Activated CD4-positive, CD25-positive, alpha-beta regulatory T cell treated with anti-CD3 and anti-CD28 coated beads, Interleukin-2, amount 50 U/mL, for 24 hours (primary cell): Measurements from ENCODE around the gene KNOP1.
A peak's percentile ranks its signal among the peaks of the same experiment; 100 is the strongest.
"Not testable (repeated sequence)": the region's sequence is repeated elsewhere in the genome, so short reads cannot be mapped to it uniquely, and the experiment has no call there.

ENCODE experiments used
- ATAC-seq, 2 donors: fragments of 150-1000 bp; cut with Tn5 transposase; one replicate each; pipeline ENCODE4 v1.10.0; 2021; ENCODE audit warnings: mild to moderate bottlenecking in 1 of 2, moderate library complexity in 1 of 2

Gene KNOP1

DNA sequence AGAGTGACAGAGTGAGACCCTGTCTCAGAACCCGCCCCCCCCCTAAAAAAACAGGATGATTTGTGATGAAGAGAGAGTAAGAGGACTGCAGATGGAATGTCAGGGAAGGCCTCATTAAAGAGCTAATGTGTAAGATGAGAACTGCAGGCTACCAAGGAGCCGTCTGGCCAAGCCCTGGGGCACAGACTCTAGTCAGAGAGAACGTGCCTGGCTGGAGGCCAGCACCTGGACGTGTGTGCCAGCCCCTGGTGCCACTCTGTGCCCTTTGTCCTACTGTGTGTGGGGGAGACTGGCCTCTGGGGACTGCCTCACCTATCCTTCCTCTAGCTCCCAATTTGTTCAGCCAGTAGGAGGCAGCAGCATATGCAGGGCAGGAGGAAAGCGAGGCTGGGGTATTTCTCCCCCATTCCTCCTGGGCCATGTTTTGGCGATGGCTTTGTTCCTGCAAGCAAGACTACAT is 37.1 kb downstream of the KNOP1 start:
- no peak for ATAC-seq

DNA sequence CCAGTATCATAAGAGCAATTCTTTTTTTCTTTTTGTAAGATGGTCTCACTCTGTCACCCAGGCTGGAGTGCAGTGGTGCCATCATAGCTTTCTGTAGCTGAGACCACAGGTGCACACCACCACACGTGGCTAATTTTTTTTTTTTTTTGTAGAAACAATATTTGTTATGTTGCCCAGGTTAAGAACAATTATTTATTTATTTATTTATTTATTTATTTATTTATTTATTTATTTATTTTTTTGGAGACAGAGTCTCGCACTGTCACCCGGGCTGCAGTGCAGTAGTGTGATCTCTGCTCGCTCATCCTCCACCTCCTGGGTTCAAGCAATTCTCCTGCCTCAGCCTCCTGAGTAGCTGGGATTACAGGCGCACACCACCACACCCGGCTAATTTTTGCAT is 38.7 kb downstream of the KNOP1 start:
- ATAC-seq, result not testable (repeated sequence)

DNA sequence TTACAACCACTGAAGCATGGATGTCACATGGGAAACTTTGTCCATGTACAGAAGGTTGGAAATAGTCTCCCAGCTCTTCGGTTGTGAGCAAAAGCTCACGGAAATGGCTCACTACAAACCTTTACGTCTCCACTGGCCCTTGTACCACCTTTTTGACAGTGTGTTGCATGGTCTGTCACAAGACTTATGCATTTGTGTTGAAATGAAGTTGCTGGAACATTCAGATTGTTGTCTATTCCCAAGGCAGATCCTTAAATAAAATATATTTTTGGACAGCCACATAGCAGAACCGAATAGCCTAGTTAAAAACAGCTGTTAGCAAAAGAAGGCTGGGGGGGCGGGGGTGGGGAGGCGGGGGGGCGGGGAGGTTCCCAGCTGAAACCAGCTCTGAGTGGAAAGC is 39.2 kb downstream of the KNOP1 start:
- ATAC-seq, result no peak

DNA sequence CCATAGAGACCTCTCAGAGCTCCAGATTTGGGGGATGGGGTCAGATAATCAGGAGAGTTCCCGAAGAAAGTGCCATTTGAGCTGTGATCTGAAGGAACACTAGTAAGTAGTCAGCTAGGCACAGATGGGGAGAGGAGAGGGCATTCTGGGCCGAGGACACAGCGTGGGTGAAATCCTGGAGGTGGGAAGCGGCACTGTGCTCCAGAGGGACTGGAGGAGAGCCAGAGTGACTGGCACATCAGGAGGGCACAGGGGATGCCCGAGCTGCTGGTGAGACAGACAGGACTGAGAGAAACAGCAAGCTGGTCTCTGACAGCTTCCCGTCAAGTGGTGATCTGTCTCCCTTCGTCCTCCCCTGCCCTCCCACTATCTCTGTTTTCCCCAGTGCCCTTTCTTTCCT is 40.6 kb downstream of the KNOP1 start:
- ATAC-seq, result no peak

DNA sequence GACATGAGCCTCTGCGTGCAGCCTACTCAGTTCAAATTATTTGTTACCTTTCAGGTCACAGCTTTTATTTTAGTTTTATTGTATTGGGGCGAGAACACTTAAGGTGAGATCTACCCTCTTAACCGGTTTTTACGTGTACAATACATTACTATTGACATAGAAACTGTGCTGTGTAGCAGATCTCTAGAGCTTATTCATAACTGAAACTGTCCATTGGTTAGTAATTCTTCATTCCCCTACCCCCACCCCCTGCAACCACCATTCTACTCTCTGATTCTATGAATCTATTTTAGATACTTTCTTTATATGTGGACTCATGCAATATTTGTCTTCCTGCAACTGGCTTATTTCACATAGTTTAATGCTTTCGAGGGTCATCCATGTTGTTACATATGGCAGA is 43.5 kb downstream of the KNOP1 start:
- ATAC-seq, result no peak

DNA sequence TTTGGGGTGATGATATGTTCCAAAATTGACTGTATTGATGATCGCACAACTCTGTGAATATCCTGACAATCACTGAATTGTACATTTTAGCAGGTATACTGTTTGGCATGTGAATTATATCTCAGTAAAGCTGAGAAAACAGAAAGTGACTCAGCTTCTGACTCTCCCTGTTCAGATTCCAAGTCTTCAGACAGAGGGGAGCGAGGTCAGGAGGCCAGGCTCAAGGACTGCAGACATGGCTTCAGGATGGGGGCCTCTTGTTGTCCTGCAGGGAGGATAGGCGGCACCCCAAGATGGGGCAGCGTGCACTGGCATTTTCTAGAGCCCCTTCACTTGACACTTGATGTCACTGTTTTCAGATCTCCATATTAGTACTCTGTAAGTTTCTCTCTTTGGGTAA is 45.6 kb downstream of the KNOP1 start:
- ATAC-seq, result no peak

DNA sequence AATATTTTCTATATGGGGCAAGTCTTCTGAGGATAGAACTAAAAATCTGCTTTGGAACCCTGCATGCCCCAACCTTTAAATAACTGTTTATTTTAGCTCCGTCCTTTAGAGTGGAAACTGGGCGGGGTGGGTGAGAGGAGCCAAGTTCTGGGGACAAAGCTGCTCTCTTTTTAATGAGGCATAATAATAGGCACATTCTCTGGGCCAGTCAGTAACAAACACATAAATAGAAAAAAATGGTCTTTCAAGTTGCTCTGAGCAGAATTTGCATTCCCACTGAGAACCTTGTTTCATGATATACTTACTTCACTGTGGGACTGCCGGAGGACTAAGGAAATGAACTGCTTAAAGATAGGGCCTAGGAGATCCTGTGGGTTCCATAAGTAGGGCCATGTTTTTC is 51.5 kb downstream of the KNOP1 start:
- no peak for ATAC-seq

DNA sequence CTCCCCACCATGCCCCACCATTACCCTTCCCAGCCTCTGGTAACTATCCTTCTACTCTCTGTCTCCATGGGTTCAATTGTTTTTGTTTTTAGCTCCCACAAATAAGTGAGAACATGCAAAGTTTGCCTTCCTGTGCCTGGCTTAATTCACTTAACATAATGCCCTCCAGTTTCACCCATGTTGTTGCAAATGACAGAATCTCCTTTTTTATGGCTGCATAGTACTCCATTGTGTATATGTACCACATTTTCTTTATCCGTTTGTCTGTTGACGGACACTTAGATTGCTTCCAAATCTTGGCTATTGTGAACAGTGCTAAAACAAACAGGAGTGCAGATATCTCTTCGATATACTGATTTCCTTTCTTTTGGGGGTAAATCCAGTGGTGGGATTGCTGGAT is 52.7 kb downstream of the KNOP1 start:
- not testable (repeated sequence) for ATAC-seq

DNA sequence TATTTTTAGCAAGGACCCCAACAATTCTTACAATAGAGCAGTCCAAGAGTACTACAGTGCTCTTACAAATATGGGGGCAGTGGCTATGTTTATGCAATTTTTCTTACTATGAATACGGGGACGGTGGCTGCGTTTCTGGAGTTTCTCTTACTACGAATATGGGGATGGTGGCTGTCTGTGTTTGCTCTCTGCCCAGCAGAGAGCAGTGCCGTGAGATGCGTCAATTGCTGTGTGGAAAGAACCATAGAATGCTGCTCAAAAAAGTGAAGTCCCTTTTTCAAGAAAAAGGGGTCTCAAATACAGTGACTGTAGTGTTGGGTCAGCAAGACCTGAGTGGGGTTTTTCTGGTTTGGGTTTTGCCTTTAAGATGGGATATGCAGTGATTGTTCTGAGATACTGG is 53.9 kb downstream of the KNOP1 start:
- ATAC-seq, result no peak

DNA sequence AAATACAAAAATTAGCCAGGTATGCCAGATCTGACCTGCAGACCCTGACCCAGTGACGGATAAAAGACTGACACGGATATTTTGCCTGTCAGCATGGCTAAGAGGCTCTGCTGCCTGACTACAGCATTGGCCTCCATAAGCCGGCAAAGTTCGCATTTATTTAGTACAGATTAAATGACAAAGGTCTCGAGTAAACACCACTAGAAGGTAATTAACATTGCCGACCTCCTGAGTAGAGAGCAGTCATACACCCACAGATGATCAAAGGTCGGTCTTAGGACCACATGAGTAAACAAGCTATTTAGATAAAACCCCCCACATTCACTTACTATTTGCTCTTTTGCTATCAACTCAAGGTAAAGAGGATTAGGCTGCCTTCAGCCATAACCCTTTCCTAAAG is 55.7 kb downstream of the KNOP1 start:
- no peak for ATAC-seq

DNA sequence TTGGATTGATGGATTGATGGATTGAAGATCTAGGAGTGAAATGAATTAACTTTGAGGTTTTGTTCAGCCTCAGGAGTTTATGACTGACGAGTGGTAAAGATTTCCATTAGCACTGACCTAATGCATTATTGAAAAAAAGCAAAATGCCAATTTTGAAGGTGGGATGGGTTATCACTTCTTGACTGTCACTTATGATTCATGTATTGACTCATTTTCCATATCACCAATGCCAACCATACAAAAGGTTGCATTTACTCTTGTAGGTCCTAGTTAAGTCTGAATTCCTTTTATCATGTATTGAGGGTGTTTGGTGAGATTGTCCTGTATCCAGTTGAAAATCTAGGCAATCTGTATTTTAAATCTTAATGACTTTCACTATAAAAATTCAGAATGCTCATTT is 57.6 kb downstream of the KNOP1 start:
- peak; percentile 27 to 53 for ATAC-seq

DNA sequence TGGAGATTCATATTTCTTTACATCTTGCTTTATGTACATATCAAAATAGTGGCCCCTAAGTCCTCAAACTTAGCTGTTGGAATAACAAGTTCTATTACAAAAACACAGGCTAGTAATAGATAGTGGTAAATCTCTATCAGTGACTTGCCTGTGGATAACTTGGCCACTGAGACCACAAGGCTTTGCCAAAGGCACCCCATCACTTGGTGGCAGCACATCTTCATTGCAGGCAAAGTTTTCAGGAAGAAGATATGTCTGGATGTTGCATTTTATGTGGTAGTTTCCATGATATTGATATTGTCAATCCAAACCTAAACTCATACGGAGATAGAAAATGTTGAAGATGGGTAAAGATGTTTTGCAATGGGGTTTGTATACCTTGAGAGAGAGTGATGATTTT is 58.5 kb downstream of the KNOP1 start:
- no peak for ATAC-seq

DNA sequence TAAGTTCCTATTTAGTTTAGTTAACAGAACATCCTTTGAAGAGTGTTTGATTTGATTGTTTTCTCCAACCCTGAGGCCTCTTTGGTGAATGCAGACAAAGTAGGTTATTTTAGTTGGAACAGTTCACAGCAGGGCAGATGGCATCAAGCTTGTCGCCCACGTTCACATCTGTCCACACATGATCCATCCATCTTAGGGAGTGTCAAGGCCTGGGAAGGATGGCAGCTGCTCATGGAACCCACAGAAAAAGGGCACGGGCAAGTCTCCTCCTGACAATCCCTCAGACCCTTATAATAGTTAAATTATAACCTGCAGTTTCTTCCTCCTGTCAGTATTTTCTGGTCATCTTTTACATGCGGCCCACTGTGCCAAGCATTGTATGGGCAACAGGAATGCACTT is 60.2 kb downstream of the KNOP1 start:
- no peak for ATAC-seq

DNA sequence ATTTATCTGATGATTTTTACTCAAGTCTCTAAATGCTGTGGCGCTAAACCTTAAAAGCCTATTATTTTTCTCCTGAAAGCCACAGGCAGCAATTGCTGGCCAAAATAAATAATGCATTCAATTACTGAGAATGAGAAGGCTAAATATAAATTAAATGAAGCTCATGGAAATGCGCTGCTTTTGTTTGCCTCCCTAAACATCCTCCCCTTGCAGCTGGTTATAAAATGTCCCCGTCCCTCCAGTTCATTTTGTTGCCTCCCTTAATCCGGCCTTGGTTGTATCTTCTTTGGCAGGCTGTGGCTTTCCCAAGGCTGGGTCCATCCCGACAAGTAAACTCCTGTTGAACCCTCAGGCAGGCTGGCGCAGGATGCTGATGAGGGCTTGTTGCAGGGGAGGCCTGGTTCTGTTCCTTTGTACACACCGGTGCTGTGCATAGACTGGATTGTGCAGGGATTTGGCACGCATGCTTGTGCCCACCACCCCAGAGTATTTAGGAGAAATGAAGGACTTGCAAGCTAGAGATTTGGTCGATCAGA is 62.7 kb downstream of the KNOP1 start:
- no peak for ATAC-seq

DNA sequence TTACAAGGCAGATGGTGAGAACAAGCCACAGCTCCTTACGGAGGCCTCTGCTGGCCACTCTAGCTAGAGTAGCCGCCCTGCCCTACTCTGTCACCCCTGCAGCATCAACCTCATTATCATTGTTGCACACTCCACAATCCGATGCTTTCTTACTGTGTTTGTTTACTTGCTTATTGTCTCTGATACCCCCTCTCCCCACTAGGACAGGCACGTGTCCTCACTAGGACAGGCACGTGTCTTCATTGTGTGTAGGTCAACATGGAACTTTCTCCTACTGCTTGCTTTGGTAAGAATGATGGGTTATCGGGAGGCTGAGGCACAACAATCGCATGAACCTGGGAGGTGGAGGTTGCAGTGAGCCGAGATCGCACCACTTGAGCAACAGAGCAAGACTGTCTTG is 63.9 kb downstream of the KNOP1 start:
- no peak for ATAC-seq
